Dendritic cell treated with granulocyte-macrophage colony-stimulating factor and Interleukin-4, amounts not matched to agents 40 ng/mL and 50 ng/mL, for 4 days (primary cell): ENCODE data around the gene HNRNPL.
A peak's percentile ranks its signal among the peaks of the same experiment; 100 is the strongest.
"Not testable (repeated sequence)": the region's sequence is repeated elsewhere in the genome, so short reads cannot be mapped to it uniquely, and the experiment has no call there.

Experiments used
- H3K27ac Mint-ChIP-seq: one replicate; pipeline ENCODE4 v1.8.0; 2022; ENCODE audit warnings: mild to moderate bottlenecking, mixed read lengths
- H3K27me3 Mint-ChIP-seq: one replicate; pipeline ENCODE4 v1.8.0; 2022; ENCODE audit warnings: mild to moderate bottlenecking, mixed read lengths
- H3K36me3 Mint-ChIP-seq: one replicate; pipeline ENCODE4 v1.8.0; 2022; ENCODE audit warnings: low read depth, mixed read lengths
- H3K4me1 Mint-ChIP-seq: one replicate; pipeline ENCODE4 v1.8.0; 2022; ENCODE audit warnings: low read depth, mixed read lengths
- H3K4me3 Mint-ChIP-seq: one replicate; pipeline ENCODE4 v1.8.0; 2022; ENCODE audit warnings: mild to moderate bottlenecking, moderate library complexity, mixed read lengths
- H3K9me3 Mint-ChIP-seq: one replicate; pipeline ENCODE4 v1.8.0; 2022; ENCODE audit warnings: mixed read lengths
- intact Hi-C: fragments of 100-400 bp; cut with micrococcal nuclease; formaldehyde crosslinking; loops from one replicate; pipeline ENCODE4 v1.15.0; 2022

Gene HNRNPL

DNA sequence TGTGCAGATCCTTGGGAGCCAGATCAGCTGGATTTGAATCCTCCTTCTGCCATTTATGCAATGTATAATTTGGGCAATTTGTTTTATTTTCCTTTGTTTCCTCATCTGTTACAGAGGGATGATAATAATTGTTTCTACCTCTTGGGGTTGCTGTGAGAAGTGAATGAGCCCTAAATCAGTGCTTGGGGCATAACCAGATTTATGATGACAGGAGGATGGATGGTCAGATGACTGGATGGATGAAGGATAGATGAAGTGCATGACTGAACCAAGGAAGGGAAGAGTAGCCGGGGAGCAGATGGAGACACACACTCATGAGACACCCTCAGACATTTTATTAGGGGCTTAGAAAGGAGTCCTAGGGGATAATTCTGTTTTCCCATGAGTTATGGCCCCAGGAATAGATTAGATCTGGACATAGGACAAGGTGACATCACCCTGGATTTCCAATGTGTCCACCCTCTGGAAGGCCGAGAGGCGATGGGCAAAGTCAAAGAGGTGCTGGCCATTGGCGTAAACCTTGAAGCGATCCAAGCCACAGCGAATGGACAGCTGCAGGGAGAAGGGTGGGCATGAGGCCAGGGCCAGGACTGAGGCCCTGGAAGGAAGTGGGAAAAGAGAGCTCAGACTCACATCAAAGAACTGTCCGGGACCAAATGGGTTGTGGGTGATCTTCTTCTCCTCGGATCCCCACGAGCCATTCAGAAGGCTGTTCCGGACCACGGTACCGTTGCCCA is 48.3 kb downstream of the HNRNPL start:
- no peak overlapping the region for H3K4me3 Mint-ChIP-seq
- intact Hi-C loops = no loop called here
- H3K36me3 Mint-ChIP-seq = no peaks in the 10 kb centered on the region
- peaks cover 5% of the 10 kb centered on the region for H3K4me1 Mint-ChIP-seq
- H3K9me3 Mint-ChIP-seq = no peaks in the 10 kb centered on the region
- H3K27ac Mint-ChIP-seq = no peak overlapping the region
- no peaks in the 10 kb centered on the region for H3K27me3 Mint-ChIP-seq

DNA sequence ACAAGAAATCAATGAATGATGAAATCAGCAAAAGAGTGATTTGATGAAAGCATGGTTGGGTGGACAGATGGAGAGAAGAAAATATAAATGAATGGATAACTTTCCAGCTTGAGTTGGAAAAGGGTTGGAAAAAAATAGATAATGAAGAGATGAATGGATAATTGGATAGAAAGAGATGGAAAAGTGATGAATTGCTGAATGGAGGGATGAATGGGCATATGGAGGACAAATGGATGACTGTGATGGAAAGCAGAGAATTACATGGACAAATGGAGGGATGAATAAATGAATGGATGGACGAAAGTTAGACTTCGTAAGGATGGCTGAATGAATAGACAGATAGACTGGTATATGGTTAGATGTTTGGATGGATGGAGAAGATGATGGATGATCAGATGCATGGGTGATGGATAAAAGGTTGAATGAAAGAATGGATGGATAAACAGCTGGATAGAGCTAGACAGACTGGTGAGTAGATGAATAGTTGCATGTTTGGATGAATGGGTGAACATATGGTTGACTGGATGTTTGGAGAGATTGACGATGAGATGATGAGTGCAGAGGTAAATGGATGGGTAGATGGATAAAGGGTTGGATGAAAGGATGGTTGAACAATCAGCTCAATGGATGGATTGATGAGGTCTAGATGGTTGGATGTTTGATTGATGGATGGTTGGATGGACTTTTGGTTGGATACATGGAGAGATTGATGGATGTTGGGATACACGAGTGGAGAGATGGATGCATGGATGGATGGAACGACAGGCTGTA is 49.0 kb downstream of the HNRNPL start:
- peaks cover 5% of the 10 kb centered on the region for H3K4me1 Mint-ChIP-seq
- no peaks in the 10 kb centered on the region for H3K36me3 Mint-ChIP-seq
- intact Hi-C loops = no loop called here
- H3K4me3 Mint-ChIP-seq = no peak overlapping the region
- no peaks in the 10 kb centered on the region for H3K27me3 Mint-ChIP-seq
- H3K27ac Mint-ChIP-seq = no peak overlapping the region
- H3K9me3 Mint-ChIP-seq = no peaks in the 10 kb centered on the region

DNA sequence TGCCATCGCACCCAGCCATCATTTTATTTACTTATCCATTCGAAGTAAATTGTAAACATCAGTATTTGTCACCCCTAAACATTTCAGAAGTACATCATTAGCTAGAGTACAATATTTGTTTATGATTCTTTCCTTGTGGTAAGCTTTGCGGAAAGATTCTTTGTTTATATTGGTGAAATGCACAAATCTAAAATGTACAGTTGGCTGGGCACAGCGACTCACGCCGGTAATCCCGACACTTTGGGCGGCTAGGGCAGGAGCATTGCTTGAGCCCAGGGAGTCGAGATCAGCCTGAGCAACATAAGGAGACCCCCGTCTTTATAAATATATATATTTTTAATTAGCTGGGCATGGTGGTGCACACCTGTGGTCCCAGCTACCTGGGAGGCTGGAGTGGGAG is 50.7 kb downstream of the HNRNPL start:
- no peaks in the 10 kb centered on the region for H3K4me1 Mint-ChIP-seq
- intact Hi-C loops = no loop called here

DNA sequence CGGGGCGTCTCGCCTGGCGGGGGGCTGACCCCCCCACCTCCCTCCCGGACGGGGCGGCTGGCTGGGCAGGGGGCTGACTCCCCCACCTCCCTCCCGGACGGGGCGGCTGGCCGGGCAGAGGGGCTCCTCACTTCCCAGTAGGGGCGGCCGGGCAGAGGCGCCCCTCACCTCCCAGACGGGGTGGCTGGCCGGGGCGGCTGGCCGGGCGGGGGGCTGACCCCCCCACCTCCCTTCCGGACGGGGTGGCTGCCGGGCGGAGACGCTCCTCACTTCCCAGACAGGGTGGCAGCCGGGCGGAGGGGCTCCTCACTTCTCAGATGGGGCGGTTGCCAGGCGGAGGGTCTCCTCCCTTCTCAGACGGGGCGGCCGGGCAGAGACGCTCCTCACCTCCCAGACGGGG is 52.0 kb downstream of the HNRNPL start:
- H3K4me3 Mint-ChIP-seq, H3K9me3 Mint-ChIP-seq, H3K36me3 Mint-ChIP-seq, H3K27ac Mint-ChIP-seq, H3K27me3 Mint-ChIP-seq, H3K4me1 Mint-ChIP-seq, intact Hi-C loops: not testable (repeated sequence)

More for the DNA sequence above, 50.7 kb downstream of the HNRNPL start:
- peaks cover 1% of the 10 kb centered on the region for H3K27me3 Mint-ChIP-seq
- no peaks in the 10 kb centered on the region for H3K9me3 Mint-ChIP-seq
- H3K27ac Mint-ChIP-seq = no peak overlapping the region
- no peak overlapping the region for H3K4me3 Mint-ChIP-seq
- H3K36me3 Mint-ChIP-seq = no peaks in the 10 kb centered on the region

GRCh38 chr19:38796154-38796553 is 53.6 kb downstream of the HNRNPL start:
- no peak overlapping the region for H3K27ac Mint-ChIP-seq

DNA sequence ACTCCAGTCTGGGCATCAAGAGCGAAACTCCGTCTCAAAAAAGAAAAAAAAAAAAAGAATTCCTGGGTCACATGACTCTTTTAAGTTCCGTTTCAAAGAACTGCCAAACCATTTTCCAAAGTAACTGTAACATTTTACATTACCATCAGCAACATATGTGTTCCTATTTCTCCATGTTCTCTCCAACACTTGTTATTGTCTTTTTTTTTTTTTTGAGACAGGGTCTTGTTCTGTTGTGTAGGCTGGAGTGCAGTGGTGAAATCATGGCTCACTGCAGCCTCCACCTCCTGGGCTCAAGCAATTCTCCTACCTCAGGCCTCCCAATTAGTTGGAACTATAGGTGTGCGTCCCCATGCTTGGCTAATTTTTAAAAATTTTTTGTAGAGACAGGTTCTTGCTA is 54.2 kb downstream of the HNRNPL start:
- Mint-ChIP-seq H3K4me3 (no peak overlapping the region), H3K27ac (no peak overlapping the region)
- intact Hi-C loops = no loop called here

More at GRCh38 chr19:38796154-38796553, 53.6 kb downstream of the HNRNPL start:
- intact Hi-C loops = no loop called here
- Mint-ChIP-seq H3K4me1 (peaks cover 8% of the 10 kb centered on the region), H3K27me3 (peaks cover 4% of the 10 kb centered on the region), H3K36me3 (no peaks in the 10 kb centered on the region), H3K4me3 (no peak overlapping the region), H3K9me3 (no peaks in the 10 kb centered on the region)

DNA sequence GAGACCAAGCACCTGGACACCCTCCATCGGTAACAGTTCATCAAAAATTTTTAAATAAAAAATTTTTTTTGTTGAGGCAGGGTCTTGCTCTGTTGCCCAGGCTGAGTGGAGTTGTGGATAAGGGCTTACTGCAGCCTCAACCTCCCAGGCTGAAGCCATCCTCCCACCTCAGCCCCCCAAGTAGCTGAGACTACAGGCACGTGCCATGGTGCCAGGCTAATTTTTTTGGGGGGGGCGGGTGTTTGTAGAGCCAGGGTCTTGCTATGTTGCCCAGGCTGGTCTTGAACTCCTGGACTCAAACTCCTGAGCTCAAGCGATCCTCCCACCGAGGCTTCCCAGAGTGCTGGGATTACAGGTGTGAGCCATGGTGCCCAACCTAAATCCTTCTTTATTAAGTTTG is 56.1 kb downstream of the HNRNPL start:
- H3K4me3 Mint-ChIP-seq = no peak overlapping the region
- H3K36me3 Mint-ChIP-seq = no peaks in the 10 kb centered on the region
- intact Hi-C loops = no loop called here
- H3K9me3 Mint-ChIP-seq = no peaks in the 10 kb centered on the region
- H3K27ac Mint-ChIP-seq = no peak overlapping the region
- peaks cover 4% of the 10 kb centered on the region for H3K27me3 Mint-ChIP-seq
- peaks cover 8% of the 10 kb centered on the region for H3K4me1 Mint-ChIP-seq

More for the DNA sequence above, 54.2 kb downstream of the HNRNPL start:
- no peaks in the 10 kb centered on the region for H3K9me3 Mint-ChIP-seq
- H3K27me3 Mint-ChIP-seq = peaks cover 4% of the 10 kb centered on the region
- peaks cover 8% of the 10 kb centered on the region for H3K4me1 Mint-ChIP-seq
- H3K36me3 Mint-ChIP-seq = no peaks in the 10 kb centered on the region

- Mint-ChIP-seq H3K4me3 (no peak overlapping the region), H3K9me3 (no peaks in the 10 kb centered on the region), H3K36me3 (no peaks in the 10 kb centered on the region), H3K27me3 (peaks cover 4% of the 10 kb centered on the region), H3K4me1 (peaks cover 8% of the 10 kb centered on the region), H3K27ac (peak overlapping the region; percentile 68)
- intact Hi-C loops = no loop called here
Observed at GRCh38 chr19:38793177-38793576, 56.6 kb downstream of the HNRNPL start.

DNA sequence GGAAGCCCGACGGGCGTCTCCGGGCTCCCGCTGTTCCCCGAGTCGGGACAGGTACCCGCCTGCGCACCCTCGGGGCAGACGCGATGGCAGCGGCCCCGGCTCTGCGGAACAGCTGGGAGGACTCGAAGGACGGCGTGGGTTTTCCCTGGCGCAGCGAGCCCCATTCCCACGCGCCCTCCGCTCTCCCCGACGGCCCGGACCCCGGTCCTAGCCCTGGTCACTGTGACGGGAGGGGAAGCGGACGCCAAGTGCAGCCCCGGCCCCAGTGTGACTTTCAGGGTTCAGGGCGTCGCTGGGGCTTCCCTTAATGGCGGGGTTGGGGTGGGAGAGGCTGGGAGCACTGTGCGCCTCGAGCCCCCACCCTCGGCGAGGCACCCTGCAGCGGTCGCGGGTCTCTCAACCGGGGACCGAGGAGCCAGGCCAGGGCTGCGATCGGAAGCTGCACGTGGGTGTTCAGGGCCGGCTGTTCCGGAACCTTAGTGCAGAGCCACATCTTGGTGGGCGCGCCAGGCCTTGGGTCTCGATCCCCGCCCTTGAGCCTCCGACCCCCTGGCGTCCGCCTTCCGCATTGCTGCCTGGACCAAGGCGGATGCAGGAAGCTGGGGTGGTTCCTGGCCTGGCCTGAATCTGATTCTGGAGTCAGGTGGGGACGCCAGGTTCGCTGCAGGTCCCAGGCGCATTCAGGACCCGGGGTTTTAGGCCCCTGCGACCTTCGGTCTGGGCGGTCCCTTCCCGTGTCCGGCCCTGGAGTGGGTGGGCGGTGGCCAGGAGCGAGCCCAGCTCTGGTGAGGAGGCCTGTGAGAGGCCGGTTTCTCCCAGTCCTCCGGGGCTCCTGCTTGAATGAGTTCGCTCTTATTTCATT is 57.3 kb downstream of the HNRNPL start:
- Mint-ChIP-seq H3K4me3 (peak overlapping the region; percentile 58), H3K27ac (peak overlapping the region; percentile 68), H3K36me3 (no peaks in the 10 kb centered on the region), H3K9me3 (no peaks in the 10 kb centered on the region), H3K4me1 (peaks cover 8% of the 10 kb centered on the region), H3K27me3 (peaks cover 4% of the 10 kb centered on the region)
- intact Hi-C loops = no loop called here

DNA sequence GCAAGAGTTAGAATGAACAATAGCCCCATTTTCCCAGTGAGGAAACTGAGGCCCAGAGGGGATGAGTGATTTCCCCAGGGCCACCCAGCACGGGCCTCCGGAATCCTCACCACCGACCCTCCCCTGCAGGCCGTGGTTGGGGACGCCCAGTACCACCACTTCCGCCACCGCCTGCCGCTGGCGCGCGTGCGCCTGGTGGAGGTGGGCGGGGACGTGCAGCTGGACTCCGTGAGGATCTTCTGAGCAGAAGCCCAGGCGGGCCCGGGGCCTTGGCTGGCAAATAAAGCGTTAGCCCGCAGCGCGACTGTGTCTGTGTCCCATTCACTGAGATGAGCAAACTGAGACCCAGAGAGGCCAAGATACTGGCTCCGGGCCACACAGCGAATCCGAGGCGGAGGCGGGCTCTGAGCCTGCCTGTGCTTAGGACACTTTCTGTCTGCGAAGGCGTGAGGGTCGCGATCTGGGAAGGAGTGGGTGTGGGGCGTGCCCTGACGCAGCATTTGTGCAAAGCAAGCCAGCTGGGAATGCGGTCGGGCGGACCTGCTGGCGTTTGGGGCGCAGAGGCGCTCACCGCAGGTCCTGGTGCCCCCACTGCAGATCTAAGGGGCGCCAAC is 58.2 kb downstream of the HNRNPL start:
- H3K36me3 Mint-ChIP-seq, H3K9me3 Mint-ChIP-seq, H3K27ac Mint-ChIP-seq, H3K4me3 Mint-ChIP-seq, H3K27me3 Mint-ChIP-seq, H3K4me1 Mint-ChIP-seq, intact Hi-C loops: not testable (repeated sequence)

DNA sequence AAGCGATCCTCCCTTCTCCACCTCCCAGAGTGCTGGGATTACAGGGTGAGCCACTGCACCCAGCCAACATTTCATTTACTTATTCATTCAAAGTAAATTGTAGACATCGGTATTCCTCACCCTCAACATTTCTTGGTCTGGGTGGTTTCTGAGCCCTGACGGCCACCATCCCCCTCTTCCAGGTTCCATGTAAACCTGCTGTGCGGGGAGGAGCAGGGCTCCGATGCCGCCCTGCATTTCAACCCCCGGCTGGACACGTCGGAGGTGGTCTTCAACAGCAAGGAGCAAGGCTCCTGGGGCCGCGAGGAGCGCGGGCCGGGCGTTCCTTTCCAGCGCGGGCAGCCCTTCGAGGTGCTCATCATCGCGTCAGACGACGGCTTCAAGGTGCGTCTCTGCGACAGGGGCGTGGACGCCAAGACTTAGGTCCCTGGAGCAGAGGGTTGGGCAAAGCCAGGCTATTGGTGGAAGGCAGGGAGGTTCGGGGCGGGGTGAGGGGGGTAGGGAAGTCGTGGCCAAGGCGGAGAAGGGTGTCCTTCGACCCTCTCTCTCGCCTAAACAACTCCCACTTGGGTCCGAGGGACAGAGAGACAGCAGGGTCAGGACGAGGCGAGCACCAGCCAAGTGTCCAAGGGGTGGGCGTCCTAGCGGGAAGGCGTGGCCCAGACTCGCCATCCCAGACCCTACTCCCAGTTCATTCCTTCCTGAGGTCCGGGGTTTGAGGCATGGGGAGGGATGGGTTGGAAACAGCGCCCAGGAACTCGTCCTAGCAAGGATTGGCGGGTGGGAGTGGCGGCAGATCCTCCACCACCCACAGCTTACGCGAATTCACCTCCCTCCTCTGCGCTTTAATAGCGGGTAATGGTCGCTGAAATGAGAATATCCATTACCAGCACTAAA is 59.0 kb downstream of the HNRNPL start:
- H3K27me3 Mint-ChIP-seq, intact Hi-C loops, H3K27ac Mint-ChIP-seq, H3K36me3 Mint-ChIP-seq, H3K4me1 Mint-ChIP-seq, H3K4me3 Mint-ChIP-seq, H3K9me3 Mint-ChIP-seq: not testable (repeated sequence)

DNA sequence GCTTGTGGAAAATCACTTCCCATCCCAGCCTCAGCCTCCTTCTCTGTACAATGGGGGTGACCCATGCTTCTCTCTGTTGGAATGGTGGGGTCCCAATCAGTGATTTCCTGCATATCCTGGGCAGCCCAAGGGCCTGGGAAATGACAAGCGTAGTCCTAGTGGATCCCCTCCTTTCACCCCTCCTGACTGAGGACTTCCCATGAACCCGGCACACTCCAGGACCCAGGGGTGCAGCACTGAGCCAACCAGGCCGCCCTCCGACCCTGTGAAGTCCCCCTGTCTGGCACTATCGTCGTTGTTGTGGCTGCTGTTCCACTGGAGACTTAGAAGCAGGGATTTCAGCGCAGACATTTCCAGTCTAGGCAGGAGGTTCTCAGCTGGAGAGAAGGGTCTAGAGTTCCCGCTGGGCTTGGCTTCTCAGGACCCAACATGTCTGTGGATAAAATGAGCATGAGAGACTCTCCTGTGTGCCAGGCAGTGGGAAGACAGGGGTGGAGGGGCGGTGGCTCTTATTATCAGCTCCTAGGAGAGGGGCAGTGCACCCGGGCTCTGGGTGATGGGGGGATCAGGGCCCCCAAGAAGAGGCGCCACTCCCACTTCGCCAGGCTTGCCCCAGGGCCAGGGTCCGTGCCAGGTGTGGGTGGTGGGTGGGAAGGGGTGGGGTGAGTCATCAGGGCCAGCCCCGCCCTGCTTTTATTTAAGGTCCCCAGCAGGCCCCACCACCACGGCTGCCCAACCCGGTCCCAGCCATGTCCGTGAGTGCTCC is 61.1 kb downstream of the HNRNPL start, which contains the start of gene LGALS7B:
Gene LGALS7B, plus strand, starts transcription at position 723 of the 766 bp plus-strand sequence. Its CDS starts 27 bp downstream, at position 750.
- no peaks in the 10 kb centered on the region for H3K36me3 Mint-ChIP-seq
- no peak within 1 kb of the TSS for H3K27ac Mint-ChIP-seq
- peaks cover 1% of the 10 kb centered on the region for H3K27me3 Mint-ChIP-seq
- peaks cover 8% of the 10 kb centered on the region for H3K4me1 Mint-ChIP-seq
- intact Hi-C loops = no loop called here
- no peaks in the 10 kb centered on the region for H3K9me3 Mint-ChIP-seq
- no peak within 1 kb of the TSS for H3K4me3 Mint-ChIP-seq
